Measurements from ENCODE around the gene NTM.

NTM gene

DNA sequence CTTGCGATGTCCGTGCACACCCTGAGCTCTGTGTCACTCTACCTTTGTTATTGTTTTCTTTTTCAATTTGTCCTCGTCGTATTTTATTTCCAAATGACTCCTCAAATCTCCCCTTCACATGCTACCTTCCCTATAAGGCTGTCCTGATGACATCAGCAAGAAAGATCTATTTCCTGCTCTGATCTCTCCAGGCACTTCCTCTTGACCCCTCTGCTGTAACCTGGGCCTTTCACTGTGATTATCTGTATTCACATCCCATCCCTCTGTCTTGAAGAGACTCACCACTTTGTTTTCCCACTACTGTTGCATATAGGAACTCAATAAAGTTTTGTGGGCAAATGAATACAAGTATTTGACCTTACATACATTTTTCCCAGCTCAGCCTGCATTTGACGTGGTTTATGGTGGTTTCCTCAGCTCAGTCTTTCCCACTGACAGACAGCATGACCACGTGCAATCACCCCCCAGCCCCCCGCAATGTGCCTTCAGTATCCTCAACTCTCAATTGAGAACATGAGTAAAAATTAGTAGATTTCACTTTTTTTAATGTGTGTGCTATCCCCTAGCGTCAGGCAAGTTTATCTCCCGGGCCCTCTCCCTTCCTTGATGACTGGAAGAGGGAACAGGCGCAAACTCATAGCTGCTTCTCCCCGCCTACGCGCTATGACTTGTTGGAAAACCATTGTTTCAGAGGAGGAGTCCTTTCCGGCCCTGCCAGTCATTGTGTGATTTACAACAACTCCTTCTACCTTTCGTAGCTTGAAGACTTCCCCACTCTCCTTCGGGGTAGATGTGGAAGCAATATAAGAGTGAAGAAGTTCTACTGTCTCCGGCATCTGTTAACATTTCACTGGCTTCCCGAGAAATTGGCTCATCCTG, 498.5 kb downstream of the NTM start:
- H3K4me3 ChIP-seq (ENCODE audit: low read depth, low read length), result no peak overlapping the region
- TF ChIP-seq, protein P1, sequence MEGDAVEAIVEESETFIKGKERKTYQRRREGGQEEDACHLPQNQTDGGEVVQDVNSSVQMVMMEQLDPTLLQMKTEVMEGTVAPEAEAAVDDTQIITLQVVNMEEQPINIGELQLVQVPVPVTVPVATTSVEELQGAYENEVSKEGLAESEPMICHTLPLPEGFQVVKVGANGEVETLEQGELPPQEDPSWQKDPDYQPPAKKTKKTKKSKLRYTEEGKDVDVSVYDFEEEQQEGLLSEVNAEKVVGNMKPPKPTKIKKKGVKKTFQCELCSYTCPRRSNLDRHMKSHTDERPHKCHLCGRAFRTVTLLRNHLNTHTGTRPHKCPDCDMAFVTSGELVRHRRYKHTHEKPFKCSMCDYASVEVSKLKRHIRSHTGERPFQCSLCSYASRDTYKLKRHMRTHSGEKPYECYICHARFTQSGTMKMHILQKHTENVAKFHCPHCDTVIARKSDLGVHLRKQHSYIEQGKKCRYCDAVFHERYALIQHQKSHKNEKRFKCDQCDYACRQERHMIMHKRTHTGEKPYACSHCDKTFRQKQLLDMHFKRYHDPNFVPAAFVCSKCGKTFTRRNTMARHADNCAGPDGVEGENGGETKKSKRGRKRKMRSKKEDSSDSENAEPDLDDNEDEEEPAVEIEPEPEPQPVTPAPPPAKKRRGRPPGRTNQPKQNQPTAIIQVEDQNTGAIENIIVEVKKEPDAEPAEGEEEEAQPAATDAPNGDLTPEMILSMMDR (IDR thresholded peaks at IDR 0.05; ENCODE audit: low read depth, low read length), result no peak

DNA sequence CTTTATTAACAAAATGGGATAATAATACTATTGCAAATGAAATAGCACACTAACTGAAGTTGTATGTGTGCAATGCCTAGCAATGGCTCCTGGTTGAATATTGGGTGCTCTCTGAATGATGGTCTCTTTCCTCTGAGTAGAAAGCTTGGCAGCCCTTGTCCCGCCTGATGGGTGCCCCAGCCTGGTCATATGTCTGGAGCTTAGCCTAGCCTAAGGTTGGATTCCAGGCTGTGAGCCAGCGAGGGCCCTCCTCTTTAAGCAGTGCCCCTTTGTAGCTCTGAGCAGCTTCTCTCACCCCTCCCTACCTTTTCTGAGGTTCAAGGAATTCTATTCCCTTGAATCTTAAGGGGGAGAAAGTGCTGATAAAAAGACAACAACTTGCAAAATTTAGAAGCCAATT, 499.9 kb downstream of the NTM start:
- TF ChIP-seq, protein P1 (IDR thresholded peaks at IDR 0.05; ENCODE audit: low read depth, low read length), result no peak
- no peak overlapping the region for H3K4me3 ChIP-seq (ENCODE audit: low read depth, low read length)

DNA sequence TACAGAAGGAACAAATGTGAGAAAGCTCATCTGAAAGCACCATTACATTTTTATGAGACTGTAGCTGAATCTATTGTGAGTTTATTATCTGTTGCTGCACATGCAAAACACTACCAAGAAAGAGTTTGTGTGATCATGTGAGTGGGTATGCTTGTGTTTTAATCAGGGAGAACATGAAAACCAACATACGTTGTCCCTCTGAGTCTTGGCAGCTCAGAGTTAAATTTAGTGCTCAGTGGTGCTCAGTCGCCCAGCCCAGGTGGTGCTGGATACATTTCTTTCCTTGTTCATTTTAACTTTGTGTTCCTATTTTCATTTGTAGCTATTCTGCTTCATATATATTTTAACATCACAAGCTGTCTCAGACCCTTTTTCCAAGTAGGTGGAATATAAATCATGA, 500.6 kb downstream of the NTM start:
- no peak overlapping the region for H3K4me3 ChIP-seq (ENCODE audit: low read depth, low read length)
- TF ChIP-seq, protein P1 (IDR thresholded peaks at IDR 0.05; ENCODE audit: low read depth, low read length), result no peak

DNA sequence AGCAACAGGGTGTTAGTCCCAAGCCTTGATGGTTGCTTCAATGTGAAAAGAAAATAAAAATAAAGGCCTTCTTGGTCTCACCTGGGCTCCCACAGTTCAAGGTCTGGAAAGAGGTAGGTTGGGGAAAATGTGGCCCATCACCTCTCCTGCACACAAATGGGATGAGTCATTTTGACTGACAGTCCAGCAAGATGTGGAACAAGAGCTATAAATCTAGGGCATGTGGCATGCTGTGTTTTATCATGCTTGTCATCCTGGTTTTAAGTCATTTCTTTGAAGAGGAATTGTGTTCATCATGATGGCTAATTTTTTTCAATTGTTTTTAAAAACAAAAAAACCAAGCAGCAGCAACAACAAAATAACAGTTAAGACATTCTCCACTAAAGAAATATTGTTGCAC, 503.7 kb downstream of the NTM start:
- TF ChIP-seq, protein P1 (IDR thresholded peaks at IDR 0.05; ENCODE audit: low read depth, low read length), result no peak
- H3K4me3 ChIP-seq (ENCODE audit: low read depth, low read length), result no peak overlapping the region

DNA sequence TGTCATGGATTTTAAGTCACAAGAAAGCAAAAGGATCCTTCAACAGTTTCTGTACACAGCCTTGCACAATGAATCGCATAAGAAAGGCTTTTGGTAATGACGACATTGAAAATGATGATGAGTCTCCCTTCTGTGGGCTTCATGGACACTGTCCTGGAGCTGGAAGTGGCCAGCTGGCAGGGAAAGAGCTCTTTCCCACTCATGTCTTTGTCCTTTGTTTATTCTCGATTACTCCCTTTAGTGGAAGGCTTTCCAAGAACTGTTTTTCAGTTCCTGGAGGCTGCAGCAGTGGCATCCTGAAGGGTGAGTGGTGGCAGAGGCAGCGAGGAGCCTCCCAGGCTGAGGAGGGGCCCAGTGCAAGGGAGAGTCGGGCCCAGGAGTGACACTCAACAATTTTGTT, 505.2 kb downstream of the NTM start:
- TF ChIP-seq, protein P1 (IDR thresholded peaks at IDR 0.05; ENCODE audit: low read depth, low read length), result no peak
- H3K4me3 ChIP-seq (ENCODE audit: low read depth, low read length), result no peak overlapping the region

DNA sequence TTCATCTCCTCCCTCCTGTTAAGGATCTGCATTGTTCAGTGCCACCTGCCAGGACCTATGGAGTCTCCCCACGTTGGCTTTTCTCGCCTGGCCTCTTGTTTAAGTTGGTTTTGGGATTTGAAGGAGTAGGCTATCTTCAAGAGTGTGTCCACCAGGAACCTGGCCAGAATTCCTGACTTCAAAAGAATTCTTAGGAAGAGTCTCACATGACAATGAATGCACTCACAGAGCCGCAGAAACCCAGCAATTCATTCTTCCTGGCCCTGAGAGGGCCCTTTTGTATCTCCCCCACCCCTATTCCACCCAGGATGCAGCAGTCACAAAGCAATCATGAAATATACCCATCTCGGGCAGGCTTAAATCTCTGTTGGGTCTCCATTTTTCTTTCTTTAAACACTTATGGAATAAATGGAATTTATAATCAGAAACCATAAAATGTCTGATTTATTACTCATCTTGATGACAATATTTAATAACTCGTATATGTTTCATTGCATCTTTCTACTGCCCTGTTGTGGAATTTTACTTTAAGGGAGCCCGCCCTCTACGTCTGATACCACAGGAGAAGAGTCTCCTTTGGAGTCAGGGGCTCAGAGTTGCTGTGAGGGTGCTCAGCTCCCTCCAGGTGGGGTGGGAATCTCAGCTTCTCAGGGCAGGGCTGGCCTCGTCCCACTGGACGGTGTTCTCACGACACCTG, 507.0 kb downstream of the NTM start:
- TF ChIP-seq, protein P1 (IDR thresholded peaks at IDR 0.05; ENCODE audit: low read depth, low read length), result no peak
- H3K4me3 ChIP-seq (ENCODE audit: low read depth, low read length), result no peak overlapping the region

DNA sequence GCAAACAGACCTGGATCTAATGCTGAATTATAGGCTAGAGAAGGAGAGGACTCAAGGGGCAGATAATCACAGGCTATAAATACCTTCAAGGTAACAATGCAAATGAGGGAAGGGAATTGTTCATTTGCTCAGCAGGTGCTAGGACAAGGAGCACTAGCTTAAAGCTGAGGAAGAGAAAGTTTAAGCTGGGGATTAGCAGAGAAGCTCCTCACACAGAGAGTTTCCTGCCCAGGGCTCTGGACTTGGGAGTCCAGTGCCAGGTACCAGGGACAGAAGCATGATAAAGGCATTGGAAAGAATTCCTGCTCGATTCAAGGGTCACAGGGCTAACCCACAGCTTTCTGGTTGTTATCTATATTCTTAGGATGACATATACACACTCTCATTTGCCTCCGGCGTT, 509.9 kb downstream of the NTM start:
- no peak overlapping the region for H3K4me3 ChIP-seq (ENCODE audit: low read depth, low read length)
- TF ChIP-seq, protein P1 (IDR thresholded peaks at IDR 0.05; ENCODE audit: low read depth, low read length), result no peak
